Adrenal gland (tissue), 5 donors: ENCODE measurements around the gene EID3.

Experiments
- CTCF ChIP-seq, 6 experiments: fragments of 450-650 bp in 4 of 6; fragments of 200-600 bp in 2 of 6; sonication (generic) in 1 of 6; IDR thresholded peaks; 1 replicate in 5 of 6; 2 replicates in 1 of 6; pipeline versions ENCODE4 v1.5.1 to v1.8.0; 2016 to 2021; ENCODE audit warnings: antibody characterized with exemption in 6 of 6, mild to moderate bottlenecking in 2 of 6, moderate library complexity in 1 of 6
- POLR2A ChIP-seq, 2 donors: fragments of 450-650 bp; IDR thresholded peaks; one replicate each; pipeline ENCODE4 v1.6.1; 2017; ENCODE audit warnings: antibody characterized with exemption in 2 of 2, mild to moderate bottlenecking in 2 of 2, moderate library complexity in 1 of 2
- donor health status: DM: no; HTN: no; CAD: no.

- no peak for TF ChIP-seq CTCF (IDR thresholded peaks at IDR 0.05)
- no peak for TF ChIP-seq POLR2A (IDR thresholded peaks at IDR 0.05)
Observed at GRCh38 chr12:104315326-104316224, 12.0 kb downstream of the EID3 start.
